GM18873 (cell line): ENCODE results near the gene ZRANB1.

ENCODE experiments used
- ATAC-seq: cut with Tn5 transposase; IDR thresholded peaks from one replicate; pipeline ENCODE4 v1.9.1; 2021; ENCODE audit warnings: mild to moderate bottlenecking, moderate library complexity, moderate number of reproducible peaks; ENCODE audit not compliant: unreplicated experiment, low FRiP score

The ZRANB1 gene

GRCh38 chr10:125003146-125003900 is 61.4 kb downstream of the ZRANB1 start:
- no peak for ATAC-seq

DNA sequence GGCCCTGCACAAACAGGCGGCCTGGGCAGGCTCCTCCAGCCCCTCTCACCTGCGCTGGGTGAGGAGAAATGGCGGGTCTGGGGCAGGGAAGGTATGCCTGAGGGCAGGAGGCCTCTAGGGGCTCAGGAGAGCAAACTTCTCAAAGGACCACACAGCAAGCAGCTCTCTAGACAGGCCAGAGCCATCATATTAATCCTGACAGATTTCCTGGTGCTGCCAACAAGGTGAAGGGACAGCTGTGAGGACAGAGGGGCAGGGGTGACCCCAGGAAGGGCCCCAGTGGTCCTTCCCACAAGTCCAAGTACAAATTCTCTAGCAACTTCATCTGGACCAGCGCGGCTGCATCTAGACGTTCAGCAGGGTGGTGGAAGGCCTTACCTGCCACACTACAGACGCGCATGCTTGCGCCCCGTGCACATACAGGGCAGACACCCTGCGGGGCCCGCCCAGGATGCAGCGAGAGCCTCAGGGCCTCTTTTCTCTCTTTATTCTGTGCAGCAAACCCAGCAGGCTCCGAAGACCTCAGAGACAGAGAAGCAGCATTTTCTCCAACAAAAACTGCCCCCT is 62.1 kb downstream of the ZRANB1 start:
- no peak for ATAC-seq

- ATAC-seq = no peak
These were observed 62.8 kb downstream of the ZRANB1 start for GRCh38 chr10:125004571-125005311.

- no peak for ATAC-seq
These were observed 63.6 kb downstream of the ZRANB1 start for GRCh38 chr10:125005312-125006187.

GRCh38 chr10:125006188-125006680 is 64.3 kb downstream of the ZRANB1 start:
- ATAC-seq = no peak

DNA sequence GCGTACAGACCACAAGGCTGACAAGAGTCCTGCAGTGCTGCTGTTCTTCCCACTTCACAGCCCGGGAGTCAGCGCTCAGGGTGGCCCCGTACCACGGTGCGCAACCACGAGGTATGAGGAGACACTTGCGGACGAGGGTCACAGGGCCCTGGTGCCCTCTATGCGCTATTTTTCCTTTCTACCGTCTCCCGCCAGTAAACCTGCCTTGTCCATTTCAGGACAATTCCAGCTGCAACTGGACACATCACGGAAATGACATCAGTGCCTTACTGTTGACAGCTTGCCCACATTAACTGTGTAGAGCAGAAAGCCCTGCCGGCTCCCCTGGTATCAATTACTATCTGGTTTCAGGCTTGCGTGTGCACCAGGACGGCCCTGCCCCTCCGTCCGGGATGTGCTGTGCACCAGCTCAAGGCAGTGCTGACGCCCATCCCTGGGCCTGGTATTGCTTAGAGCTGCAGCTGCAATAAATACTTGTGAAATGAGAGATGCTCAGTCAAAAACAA is 65.1 kb downstream of the ZRANB1 start:
- ATAC-seq = no peak

DNA sequence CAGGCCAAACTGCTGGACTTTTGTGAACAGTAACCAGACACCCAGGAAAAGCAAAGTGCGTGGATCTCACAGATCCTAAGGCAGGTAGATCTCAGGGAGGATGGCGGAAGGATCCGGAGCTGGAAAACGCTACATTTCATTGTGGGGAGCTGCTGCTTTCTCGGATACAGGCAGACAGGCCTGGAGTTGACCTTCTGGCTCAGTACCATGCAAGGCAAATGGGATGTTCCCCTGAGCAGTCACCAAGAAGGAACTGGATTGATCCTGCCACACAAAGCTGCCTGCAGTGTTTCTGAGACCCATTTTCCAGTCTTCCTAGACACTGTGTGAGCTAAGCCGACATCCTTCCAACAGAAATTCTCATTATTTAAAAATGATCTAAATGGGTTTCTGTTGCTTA is 65.5 kb downstream of the ZRANB1 start:
- ATAC-seq = no peak

- ATAC-seq = no peak
These were observed 67.0 kb downstream of the ZRANB1 start for GRCh38 chr10:125008689-125009638.

DNA sequence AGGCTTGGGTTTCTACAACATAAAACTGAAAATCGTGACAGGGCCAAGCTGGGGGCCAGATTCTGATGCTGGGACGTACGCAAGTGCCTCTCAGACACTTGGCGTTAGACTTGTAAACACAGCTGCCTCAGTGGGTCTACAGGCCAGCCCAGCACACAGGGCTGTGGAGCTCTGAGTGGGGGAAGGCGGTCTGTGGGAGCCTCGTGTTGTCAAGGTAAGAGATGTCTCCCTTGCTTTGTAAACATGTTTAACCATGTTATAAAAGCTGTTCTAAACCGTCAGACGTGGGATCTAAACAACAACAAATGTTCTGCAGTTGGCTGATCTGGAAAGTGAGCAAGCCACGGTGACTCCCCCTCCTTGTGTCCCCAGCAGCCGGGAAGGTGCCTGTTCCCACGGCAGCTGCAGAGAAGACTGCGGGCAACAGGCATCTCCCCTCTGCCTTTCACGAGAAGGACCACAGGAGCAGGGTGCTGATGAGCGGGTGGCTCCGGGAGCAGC is 67.8 kb downstream of the ZRANB1 start:
- no peak for ATAC-seq

GRCh38 chr10:125010362-125010761 is 68.4 kb downstream of the ZRANB1 start:
- no peak for ATAC-seq

DNA sequence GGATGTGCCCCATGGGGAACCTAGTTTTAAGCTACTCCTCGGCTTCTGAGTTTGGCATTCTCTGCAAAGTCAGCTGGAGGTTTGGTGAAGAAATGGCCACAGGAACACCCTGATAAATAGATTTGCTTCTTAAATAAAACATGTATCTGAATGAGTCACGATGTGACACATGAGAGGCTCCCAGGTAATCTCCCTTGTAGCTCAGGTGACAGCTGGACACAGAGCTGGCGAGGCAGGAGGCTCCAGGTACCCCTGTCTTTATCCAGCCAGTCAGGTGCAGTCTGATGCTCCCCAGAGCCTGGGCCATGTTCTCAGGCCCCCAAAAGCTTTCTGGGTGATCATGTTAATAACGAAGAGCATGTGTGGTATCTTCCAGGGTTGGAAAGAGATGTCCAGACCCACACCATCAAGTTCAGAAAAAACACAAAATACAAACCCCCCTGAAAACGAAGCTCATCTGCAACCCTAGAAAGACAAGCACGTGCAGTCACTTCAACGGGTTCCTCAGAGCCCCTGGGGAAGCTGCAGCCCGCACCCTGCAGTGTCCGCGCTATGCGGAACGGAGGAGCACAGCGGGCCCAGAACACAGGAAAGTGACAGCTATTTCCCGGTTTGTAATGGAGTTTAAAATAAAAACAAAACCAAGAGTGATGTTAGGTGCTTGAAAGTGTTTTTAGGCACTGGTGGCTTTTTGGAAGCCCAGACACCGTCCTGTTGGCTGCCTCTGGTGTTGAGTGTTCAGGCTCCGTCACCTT is 69.4 kb downstream of the ZRANB1 start:
- no peak for ATAC-seq

DNA sequence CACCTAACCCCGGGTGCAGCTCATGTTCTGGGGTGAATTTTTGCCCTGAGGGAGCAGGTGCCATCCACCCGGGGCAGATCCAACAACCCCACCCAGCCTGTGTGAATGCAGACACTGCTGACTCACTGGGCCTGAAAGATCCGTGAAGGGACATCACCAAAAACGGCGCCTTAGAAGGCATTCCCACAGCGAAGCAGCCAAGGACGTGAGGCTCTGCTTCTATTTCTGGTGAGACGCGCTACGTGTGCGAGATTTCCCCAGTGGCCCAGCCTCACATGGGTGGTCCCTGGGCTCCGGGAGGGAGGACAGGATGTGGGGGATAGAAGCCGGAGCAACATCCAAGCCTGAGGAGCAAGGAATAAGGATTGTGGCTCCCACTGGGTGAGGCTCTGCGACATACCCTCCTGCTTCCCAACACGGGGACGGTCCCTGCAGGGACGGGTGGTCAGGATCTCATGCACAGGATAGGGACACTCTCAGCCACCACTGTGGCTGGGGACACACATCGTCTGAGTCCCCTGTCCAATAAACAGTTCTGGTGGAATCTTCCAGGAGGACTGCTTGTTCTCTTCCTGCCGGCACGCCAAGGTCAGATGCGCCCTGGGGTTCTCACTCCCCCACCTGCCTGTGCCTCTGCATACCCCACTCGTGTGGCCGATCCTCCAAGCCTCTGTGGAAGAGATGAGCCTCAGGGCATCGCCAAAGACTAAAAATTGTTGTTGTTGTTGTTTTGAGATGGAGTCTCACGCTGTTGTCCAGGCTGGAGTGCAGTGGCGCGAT is 70.2 kb downstream of the ZRANB1 start:
- ATAC-seq = no peak

GRCh38 chr10:125012851-125013528 is 71.1 kb downstream of the ZRANB1 start:
- no peak for ATAC-seq

DNA sequence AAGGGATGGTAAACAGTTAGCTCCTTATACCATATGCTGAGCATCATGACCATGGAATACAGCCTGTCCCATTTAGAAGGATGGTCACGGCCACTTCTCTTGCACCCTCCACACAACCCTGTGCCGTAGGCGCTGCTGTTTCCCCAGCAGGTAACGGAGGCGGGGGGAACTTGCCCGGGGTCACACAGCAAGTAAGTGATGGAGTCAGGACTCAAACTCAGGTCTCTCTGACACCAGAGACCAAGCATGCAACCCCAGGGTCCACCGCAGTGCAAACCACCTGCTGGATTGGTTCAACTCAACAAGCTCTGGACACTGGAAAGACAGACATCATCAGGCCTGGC is 71.6 kb downstream of the ZRANB1 start:
- no peak for ATAC-seq

GRCh38 chr10:125014086-125014830 is 72.3 kb downstream of the ZRANB1 start:
- ATAC-seq = no peak

DNA sequence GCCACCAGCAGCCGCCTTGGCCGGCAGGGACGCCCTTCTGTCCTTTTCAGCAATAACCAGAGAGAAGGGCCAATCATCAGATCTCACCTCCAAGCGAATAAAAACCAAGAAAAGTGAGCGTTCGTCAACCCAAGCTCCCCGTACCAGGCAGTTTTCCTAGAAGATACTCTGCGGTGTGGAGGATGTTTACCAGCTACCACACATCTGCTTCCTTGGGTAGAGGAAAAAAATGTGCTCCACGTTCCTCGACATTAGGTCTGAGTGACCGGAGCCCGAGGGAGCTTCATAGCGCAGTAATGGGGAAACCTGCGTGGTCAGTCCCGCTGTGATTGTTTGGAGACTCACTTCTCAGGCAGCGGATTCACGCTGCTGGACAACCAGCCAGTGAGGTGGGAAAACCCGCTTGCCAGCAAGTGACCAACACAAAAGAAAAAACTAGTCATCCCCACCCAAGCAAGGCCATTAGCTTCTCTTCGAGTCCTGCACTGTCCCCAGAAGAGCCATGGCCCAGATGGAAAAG is 73.0 kb downstream of the ZRANB1 start:
- no peak for ATAC-seq
